Osteoblast (primary cell): Measurements from ENCODE around the gene ERBIN. TPM values are rescaled to one million over a fixed set of nuclear protein-coding genes. Genes with fewer than 3 reads are reported as not detected.

Experiments
- DNase-seq: peaks from one replicate; pipeline ENCODE4 v3.0.0; 2011; ENCODE audit warnings: low spot score, mixed read lengths; ENCODE audit not compliant: insufficient read length; ENCODE audit errors: missing footprints
- H2AFZ ChIP-seq: 2 replicates; pipeline ENCODE4 v1.6.0; 2011; ENCODE audit warnings: mild to moderate bottlenecking, low read length
- H3K27ac ChIP-seq: 2 replicates; pipeline ENCODE4 v1.5.1; 2011; ENCODE audit warnings: mild to moderate bottlenecking, low read depth, low read length, moderate library complexity
- H3K27me3 ChIP-seq: 2 replicates; pipeline ENCODE4 v1.6.0; 2012; ENCODE audit warnings: mild to moderate bottlenecking, control low read depth, inconsistent platforms, low read length, moderate library complexity; ENCODE audit not compliant: insufficient read depth
- H3K36me3 ChIP-seq: 2 replicates; pipeline ENCODE4 v1.5.1; 2011; ENCODE audit warnings: mild to moderate bottlenecking, low read length, control low read depth, moderate library complexity; ENCODE audit not compliant: insufficient read depth
- H3K4me1 ChIP-seq: 2 replicates; pipeline ENCODE4 v1.5.1; 2011; ENCODE audit warnings: mild to moderate bottlenecking, low read length, control low read depth, moderate library complexity; ENCODE audit not compliant: insufficient read depth
- H3K4me2 ChIP-seq: 2 replicates; pipeline ENCODE4 v1.6.0; 2011; ENCODE audit warnings: mild to moderate bottlenecking, low read length; ENCODE audit not compliant: insufficient read depth
- H3K4me3 ChIP-seq: fragments of 200-600 bp; sonication (generic); 3 replicates; pipeline ENCODE4 v1.5.1; 2012; ENCODE audit warnings: mild to moderate bottlenecking, low read length, inconsistent platforms; ENCODE audit not compliant: insufficient read depth
- H3K79me2 ChIP-seq: 2 replicates; pipeline ENCODE4 v1.6.0; 2012; ENCODE audit warnings: mild to moderate bottlenecking, low read length, control low read depth, inconsistent platforms; ENCODE audit not compliant: insufficient read depth
- H3K9me3 ChIP-seq: 2 replicates; pipeline ENCODE4 v1.5.1; 2011; ENCODE audit warnings: low read depth, low read length, control low read depth
- H4K20me1 ChIP-seq: 2 replicates; pipeline ENCODE4 v1.6.0; 2012; ENCODE audit warnings: mild to moderate bottlenecking, low read length, control low read depth; ENCODE audit not compliant: insufficient read depth
- total RNA-seq: library from RNA; depleted of rRNA; stranded (reverse); fragments of >200 nt; gene quantifications from 2 replicates; pipeline ENCODE4 v1.2.3, GENCODE V29; 2012
- TF ChIP-seq, protein P1 (sequence below): IDR thresholded peaks from 2 replicates; pipeline ENCODE4 v1.5.1; 2011; ENCODE audit warnings: mild to moderate bottlenecking, low read depth, low read length, moderate library complexity; ENCODE audit errors: extremely low read depth

Gene ERBIN
- total RNA-seq, 1 donor: 199 TPM

DNA sequence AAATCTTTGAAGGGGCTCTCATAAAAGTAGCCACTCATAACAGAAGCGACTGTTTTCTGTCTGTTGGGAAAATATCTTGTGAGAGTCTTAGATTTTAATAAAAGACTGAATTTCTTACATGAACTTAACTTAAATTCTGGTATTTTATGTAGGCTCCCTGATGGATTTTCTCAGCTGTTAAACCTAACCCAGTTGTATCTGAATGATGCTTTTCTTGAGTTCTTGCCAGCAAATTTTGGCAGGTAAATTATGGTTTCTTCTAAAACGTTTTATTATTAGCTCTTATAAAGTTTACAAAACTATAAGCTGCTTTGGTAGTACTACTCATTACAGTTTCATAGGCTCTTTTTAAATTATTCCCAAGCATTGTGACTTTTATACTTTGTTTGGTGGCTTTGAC, 87.0 kb downstream of the ERBIN start:
- H3K4me3 ChIP-seq: no peak overlapping the region
- H3K4me2 ChIP-seq: no peak overlapping the region
- peaks cover 91% of the 10 kb centered on the region for H3K79me2 ChIP-seq
- TF ChIP-seq, protein P1, sequence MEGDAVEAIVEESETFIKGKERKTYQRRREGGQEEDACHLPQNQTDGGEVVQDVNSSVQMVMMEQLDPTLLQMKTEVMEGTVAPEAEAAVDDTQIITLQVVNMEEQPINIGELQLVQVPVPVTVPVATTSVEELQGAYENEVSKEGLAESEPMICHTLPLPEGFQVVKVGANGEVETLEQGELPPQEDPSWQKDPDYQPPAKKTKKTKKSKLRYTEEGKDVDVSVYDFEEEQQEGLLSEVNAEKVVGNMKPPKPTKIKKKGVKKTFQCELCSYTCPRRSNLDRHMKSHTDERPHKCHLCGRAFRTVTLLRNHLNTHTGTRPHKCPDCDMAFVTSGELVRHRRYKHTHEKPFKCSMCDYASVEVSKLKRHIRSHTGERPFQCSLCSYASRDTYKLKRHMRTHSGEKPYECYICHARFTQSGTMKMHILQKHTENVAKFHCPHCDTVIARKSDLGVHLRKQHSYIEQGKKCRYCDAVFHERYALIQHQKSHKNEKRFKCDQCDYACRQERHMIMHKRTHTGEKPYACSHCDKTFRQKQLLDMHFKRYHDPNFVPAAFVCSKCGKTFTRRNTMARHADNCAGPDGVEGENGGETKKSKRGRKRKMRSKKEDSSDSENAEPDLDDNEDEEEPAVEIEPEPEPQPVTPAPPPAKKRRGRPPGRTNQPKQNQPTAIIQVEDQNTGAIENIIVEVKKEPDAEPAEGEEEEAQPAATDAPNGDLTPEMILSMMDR: no peak
- H3K27ac ChIP-seq: peak overlapping the region; percentile 13
- H3K27me3 ChIP-seq: no peaks in the 10 kb centered on the region
- peaks cover 35% of the 10 kb centered on the region for H4K20me1 ChIP-seq
- H3K36me3 ChIP-seq: peaks cover 45% of the 10 kb centered on the region
- no peak overlapping the region for H2AFZ ChIP-seq
- H3K4me1 ChIP-seq: peaks cover 16% of the 10 kb centered on the region
- H3K9me3 ChIP-seq: no peaks in the 10 kb centered on the region
- no peak for DNase-seq

DNA sequence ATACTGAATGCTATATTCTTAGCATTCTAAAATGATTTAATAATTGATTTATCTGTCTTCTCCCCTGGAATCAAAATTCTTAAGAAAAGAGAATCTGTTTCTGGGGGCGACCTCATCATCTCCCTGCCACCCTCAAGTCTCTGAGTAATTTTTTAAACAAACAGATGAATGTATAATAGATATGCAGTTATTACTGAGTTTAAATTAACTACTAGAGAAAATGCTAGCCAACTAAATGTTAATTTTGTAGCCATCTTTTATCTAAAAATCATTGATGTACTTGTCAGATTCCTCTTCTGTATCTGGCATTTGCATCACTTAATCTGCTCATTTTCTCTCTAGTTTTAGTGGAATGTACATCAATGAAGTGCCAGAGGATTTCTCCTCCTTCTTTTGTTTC, 87.5 kb downstream of the ERBIN start:
- TF ChIP-seq, protein P1: no peak
- Histone ChIP-seq H3K4me2 (no peak overlapping the region), H3K27me3 (no peaks in the 10 kb centered on the region), H3K36me3 (peaks cover 45% of the 10 kb centered on the region), H3K27ac (peak overlapping the region; percentile 13), H2AFZ (no peak overlapping the region), H3K4me1 (peaks cover 16% of the 10 kb centered on the region), H4K20me1 (peaks cover 34% of the 10 kb centered on the region), H3K4me3 (no peak overlapping the region), H3K79me2 (peaks cover 91% of the 10 kb centered on the region), H3K9me3 (no peaks in the 10 kb centered on the region)
- DNase-seq: no peak

DNA sequence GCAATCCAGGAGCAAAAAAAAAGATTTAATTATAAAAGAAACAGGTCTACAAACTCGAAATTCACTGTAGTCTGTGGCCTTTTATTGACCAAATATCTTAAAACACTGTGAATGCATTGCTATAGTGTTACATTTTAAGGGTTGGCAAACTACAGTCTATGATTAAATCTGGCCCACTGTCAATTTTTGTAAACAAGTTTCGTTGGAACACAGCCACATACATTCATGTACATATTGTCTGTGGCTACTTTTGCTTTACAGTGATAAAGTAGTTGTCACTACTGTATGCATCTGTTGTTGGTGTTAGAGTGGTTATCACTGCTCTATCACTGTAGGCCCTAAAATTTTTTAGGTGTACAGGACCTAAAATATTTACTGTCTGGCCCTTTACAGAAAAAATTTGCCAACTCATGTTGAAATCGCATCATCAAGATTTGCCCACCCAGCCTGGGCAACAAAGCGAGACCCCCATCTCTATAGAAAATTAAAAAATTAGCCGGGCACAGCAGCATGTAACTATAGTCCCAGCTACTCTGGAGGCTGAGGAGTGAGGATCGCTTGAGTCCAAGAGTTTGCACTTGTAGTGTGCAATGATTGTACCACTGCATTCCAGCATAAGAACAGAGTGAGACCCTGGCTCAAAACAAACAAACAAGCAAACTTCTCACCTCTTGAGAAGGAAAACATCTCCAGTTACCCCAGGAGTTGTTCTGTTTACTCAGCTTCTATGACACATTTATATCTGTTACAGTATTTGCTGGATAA, 89.0 kb downstream of the ERBIN start:
- no peak overlapping the region for H3K4me3 ChIP-seq
- H3K27ac ChIP-seq: no peak overlapping the region
- H4K20me1 ChIP-seq: peaks cover 22% of the 10 kb centered on the region
- TF ChIP-seq, protein P1: no peak
- H3K36me3 ChIP-seq: peaks cover 45% of the 10 kb centered on the region
- H3K4me1 ChIP-seq: peaks cover 11% of the 10 kb centered on the region
- no peak overlapping the region for H2AFZ ChIP-seq
- H3K27me3 ChIP-seq: no peaks in the 10 kb centered on the region
- no peak overlapping the region for H3K4me2 ChIP-seq
- peaks cover 88% of the 10 kb centered on the region for H3K79me2 ChIP-seq
- no peak for DNase-seq
- no peaks in the 10 kb centered on the region for H3K9me3 ChIP-seq

DNA sequence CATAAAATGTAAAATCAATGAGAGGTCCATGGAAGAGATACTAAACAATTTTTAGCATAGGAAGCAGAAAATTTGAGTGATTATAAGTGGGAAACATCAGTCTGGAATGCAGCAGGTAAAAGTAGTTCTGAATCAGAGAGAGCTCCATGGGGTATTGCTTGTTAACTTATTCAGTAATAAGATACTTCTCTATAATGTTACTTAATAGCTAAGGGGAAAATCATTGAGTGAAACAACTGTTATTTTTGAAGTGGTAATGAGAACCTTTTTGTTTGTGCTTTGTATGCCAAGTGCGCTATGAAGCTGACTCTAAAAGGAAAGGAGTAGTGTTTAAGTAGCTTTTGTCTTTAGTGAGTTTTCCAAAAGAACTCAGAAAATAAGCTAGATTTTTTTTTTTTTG, 95.2 kb downstream of the ERBIN start:
- Histone ChIP-seq H3K79me2 (peaks cover 44% of the 10 kb centered on the region), H3K4me1 (no peaks in the 10 kb centered on the region), H3K4me2 (no peak overlapping the region), H3K27ac (no peak overlapping the region), H3K36me3 (peaks cover 40% of the 10 kb centered on the region), H3K27me3 (no peaks in the 10 kb centered on the region), H3K9me3 (no peaks in the 10 kb centered on the region), H4K20me1 (no peaks in the 10 kb centered on the region), H3K4me3 (no peak overlapping the region), H2AFZ (no peak overlapping the region)
- TF ChIP-seq, protein P1: no peak
- no peak for DNase-seq
